ENCODE results near the gene DDX42. TPM values are rescaled to one million over a fixed set of nuclear protein-coding genes. Genes with fewer than 3 reads are reported as not detected.
A peak's percentile ranks its signal among the peaks of the same experiment; 100 is the strongest.

DDX42 gene, protein sequence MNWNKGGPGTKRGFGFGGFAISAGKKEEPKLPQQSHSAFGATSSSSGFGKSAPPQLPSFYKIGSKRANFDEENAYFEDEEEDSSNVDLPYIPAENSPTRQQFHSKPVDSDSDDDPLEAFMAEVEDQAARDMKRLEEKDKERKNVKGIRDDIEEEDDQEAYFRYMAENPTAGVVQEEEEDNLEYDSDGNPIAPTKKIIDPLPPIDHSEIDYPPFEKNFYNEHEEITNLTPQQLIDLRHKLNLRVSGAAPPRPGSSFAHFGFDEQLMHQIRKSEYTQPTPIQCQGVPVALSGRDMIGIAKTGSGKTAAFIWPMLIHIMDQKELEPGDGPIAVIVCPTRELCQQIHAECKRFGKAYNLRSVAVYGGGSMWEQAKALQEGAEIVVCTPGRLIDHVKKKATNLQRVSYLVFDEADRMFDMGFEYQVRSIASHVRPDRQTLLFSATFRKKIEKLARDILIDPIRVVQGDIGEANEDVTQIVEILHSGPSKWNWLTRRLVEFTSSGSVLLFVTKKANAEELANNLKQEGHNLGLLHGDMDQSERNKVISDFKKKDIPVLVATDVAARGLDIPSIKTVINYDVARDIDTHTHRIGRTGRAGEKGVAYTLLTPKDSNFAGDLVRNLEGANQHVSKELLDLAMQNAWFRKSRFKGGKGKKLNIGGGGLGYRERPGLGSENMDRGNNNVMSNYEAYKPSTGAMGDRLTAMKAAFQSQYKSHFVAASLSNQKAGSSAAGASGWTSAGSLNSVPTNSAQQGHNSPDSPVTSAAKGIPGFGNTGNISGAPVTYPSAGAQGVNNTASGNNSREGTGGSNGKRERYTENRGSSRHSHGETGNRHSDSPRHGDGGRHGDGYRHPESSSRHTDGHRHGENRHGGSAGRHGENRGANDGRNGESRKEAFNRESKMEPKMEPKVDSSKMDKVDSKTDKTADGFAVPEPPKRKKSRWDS
- 51.7 TPM for total RNA-seq
- long read RNA-seq, full-length matches to known transcripts: 39 of 47 reads
- long read RNA-seq, partial matches to known transcripts: 4 of 47 reads
- long read RNA-seq, other reads (novel, unspliced or antisense): 4 of 47 reads

DNA sequence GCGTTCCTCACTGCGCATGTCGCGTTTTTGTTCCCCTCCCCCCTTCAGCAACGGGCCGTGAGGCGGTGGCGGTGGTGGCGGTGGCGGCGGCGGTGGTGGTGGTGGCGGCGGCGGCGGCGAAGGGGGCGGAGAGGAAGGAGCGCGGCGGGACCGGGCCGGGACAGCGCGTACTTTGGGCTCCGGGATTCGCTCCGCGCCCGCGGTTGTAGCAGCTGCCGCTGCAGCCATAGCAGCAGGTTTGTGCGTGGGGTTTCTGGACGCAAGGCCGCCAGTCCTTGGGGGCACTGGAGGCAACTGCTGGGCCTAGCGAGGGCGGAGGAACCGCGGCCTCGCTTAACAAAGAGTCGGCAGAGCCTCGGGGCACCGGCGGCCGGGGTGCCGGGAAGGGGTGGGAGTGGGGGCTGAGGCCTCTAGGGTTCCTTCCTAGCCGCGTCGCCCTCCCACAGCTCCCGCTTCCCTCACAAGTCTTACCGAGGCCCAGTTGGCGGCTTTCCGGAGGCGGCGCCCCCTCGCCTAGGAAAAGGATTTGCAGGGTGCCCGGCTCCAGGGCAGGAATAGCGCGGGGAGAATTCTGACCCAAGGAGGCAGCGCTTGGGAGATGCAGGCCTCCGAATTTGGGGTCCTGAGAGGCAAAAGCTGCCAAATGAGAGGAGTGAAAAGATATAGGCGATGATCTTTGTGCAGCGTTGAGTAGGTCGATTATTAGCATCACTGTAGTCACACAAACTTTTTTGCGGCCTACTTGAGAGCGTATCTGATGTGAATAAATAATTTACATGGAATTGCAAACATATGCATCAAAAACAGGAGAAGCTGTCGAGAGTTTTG, at the start of gene DDX42:
Gene DDX42, plus strand, starts transcription at position 30 of the 828 bp plus-strand sequence. CDS start 12,880 bp downstream, outside the sequence.
- TF ChIP-seq, protein P1, sequence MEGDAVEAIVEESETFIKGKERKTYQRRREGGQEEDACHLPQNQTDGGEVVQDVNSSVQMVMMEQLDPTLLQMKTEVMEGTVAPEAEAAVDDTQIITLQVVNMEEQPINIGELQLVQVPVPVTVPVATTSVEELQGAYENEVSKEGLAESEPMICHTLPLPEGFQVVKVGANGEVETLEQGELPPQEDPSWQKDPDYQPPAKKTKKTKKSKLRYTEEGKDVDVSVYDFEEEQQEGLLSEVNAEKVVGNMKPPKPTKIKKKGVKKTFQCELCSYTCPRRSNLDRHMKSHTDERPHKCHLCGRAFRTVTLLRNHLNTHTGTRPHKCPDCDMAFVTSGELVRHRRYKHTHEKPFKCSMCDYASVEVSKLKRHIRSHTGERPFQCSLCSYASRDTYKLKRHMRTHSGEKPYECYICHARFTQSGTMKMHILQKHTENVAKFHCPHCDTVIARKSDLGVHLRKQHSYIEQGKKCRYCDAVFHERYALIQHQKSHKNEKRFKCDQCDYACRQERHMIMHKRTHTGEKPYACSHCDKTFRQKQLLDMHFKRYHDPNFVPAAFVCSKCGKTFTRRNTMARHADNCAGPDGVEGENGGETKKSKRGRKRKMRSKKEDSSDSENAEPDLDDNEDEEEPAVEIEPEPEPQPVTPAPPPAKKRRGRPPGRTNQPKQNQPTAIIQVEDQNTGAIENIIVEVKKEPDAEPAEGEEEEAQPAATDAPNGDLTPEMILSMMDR (IDR thresholded peaks at IDR 0.05; ENCODE audit: borderline replicate concordance): peak; percentile 17
- H3K4me1 ChIP-seq: peaks cover 89% of the 10 kb centered on the region

DNA sequence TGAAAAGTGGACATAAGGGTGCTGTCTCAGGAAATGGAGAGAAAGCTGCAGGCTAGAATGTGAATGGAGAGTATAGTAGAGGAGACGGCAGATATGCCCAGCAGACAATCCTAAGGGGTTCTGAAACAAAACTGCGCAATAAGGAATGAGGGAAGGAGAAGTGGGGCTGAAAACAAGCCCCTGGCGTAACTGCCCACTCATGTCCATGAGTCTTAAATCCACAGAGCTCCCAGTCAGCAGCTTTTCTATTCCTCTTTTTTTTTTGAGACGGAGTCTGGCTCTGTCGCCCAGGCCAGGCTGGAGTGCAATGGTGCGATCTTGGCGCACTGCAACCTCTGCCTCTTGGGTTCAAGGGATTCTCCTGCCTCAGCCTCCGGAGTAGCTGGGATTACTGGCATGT, 38.3 kb upstream of the DDX42 start:
- no peaks in the 10 kb centered on the region for H3K36me3 ChIP-seq
- TF ChIP-seq, protein P1 (IDR thresholded peaks at IDR 0.05; ENCODE audit: borderline replicate concordance): no peak
- H3K27me3 ChIP-seq (ENCODE audit: low read depth): no peaks in the 10 kb centered on the region
- peaks cover 10% of the 10 kb centered on the region for H3K4me1 ChIP-seq
- H3K4me3 ChIP-seq: no peak overlapping the region
- H3K9me3 ChIP-seq (replicated peaks): no peaks in the 10 kb centered on the region
- intact Hi-C loops (cut with micrococcal nuclease): no loop called here
- H3K27ac ChIP-seq (replicated peaks): no peak overlapping the region
- DNase-seq: no peak

More for the DNA sequence above, at the start of gene DDX42:
- intact Hi-C loops (cut with micrococcal nuclease): no loop called here
- Histone ChIP-seq H3K9me3 (replicated peaks) (no peaks in the 10 kb centered on the region), H3K27me3 (ENCODE audit: low read depth) (no peaks in the 10 kb centered on the region), H3K27ac (replicated peaks) (peak within 1 kb of the TSS; percentile 99), H3K36me3 (peaks cover 19% of the 10 kb centered on the region), H3K4me3 (peak within 1 kb of the TSS; percentile 95)
- peak; percentile 90 for DNase-seq

GRCh38 chr17:63740464-63741142, 33.4 kb upstream of the DDX42 start:
- DNase-seq: no peak
- Histone ChIP-seq H3K9me3 (replicated peaks) (no peaks in the 10 kb centered on the region), H3K27ac (replicated peaks) (peak overlapping the region; percentile 94), H3K27me3 (ENCODE audit: low read depth) (no peaks in the 10 kb centered on the region), H3K4me1 (peaks cover 28% of the 10 kb centered on the region), H3K36me3 (peaks cover 7% of the 10 kb centered on the region), H3K4me3 (peak overlapping the region; percentile 89)
- TF ChIP-seq, protein P1 (IDR thresholded peaks at IDR 0.05; ENCODE audit: borderline replicate concordance): no peak
- intact Hi-C loops (cut with micrococcal nuclease): no loop called here

DNA sequence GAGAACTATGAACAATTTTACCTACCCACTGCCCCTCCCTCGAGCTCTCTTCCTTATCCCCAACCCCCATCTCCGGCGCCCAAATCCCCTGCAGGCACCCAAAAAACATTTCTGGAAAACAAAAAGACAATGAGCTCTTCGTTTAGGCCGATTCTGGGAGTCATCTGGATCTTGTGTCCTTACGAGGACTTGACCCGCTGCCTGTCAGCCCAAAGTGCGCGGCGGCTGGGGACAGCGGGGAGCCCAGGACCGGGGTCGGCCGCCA, 32.9 kb upstream of the DDX42 start:
- TF ChIP-seq, protein P1 (IDR thresholded peaks at IDR 0.05; ENCODE audit: borderline replicate concordance): no peak
- Histone ChIP-seq H3K27me3 (ENCODE audit: low read depth) (no peaks in the 10 kb centered on the region), H3K4me3 (peak overlapping the region; percentile 89), H3K27ac (replicated peaks) (peak overlapping the region; percentile 94), H3K9me3 (replicated peaks) (no peaks in the 10 kb centered on the region), H3K4me1 (peaks cover 28% of the 10 kb centered on the region), H3K36me3 (peaks cover 12% of the 10 kb centered on the region)
- DNase-seq: no peak
- intact Hi-C loops (cut with micrococcal nuclease): no loop called here

Measured in left ventricle myocardium inferior (tissue), 1 donor.